SKM-1 (cell line): ENCODE measurements around the gene CYP2C8.
"Not testable (repeated sequence)": the region's sequence is repeated elsewhere in the genome, so short reads cannot be mapped to it uniquely, and the experiment has no call there.

Source experiments
- DNase-seq: peaks from one replicate; lab custom pipeline; 2025; ENCODE audit not compliant: unreplicated experiment; lab: John Stamatoyannopoulos, UW

The CYP2C8 gene

GRCh38 chr10:95069286-95069685 lies at the start of gene CYP2C8:
CYP2C8 (minus strand) TSS chr10:95069497; CDS start chr10:95069402, 95 bp downstream.
- no peak for DNase-seq

- no peak for DNase-seq
Measured at GRCh38 chr10:95116869-95117269, 47.6 kb upstream of the CYP2C8 start.

GRCh38 chr10:95110823-95111222 lies 41.5 kb upstream of the CYP2C8 start:
- not testable (repeated sequence) for DNase-seq

GRCh38 chr10:95097805-95098204 lies 28.5 kb upstream of the CYP2C8 start:
- DNase-seq: no peak

- no peak for DNase-seq
Measured at GRCh38 chr10:95096143-95096542, 26.8 kb upstream of the CYP2C8 start.

- not testable (repeated sequence) for DNase-seq
Measured at GRCh38 chr10:95079626-95080025, 10.3 kb upstream of the CYP2C8 start.

- no peak for DNase-seq
Measured at GRCh38 chr10:95077556-95077955, 8.3 kb upstream of the CYP2C8 start.

GRCh38 chr10:95071107-95071660 lies 1.9 kb upstream of the CYP2C8 start:
- DNase-seq: no peak

- DNase-seq: not testable (repeated sequence)
Measured at GRCh38 chr10:95064125-95064524, 5.2 kb downstream of the CYP2C8 start.

GRCh38 chr10:95056744-95057363 lies 12.4 kb downstream of the CYP2C8 start:
- no peak for DNase-seq

GRCh38 chr10:95049919-95050318 lies 19.4 kb downstream of the CYP2C8 start:
- DNase-seq: no peak

GRCh38 chr10:95048206-95048605 lies 21.1 kb downstream of the CYP2C8 start:
- DNase-seq: no peak

GRCh38 chr10:95039281-95039680 lies 30.0 kb downstream of the CYP2C8 start:
- DNase-seq: no peak

GRCh38 chr10:95035332-95036295 lies 33.7 kb downstream of the CYP2C8 start:
- no peak for DNase-seq

- no peak for DNase-seq
Measured at GRCh38 chr10:95034401-95034800, 34.9 kb downstream of the CYP2C8 start.

- no peak for DNase-seq
Measured at GRCh38 chr10:95031656-95032055, 37.6 kb downstream of the CYP2C8 start.

GRCh38 chr10:95026461-95026860 lies 42.8 kb downstream of the CYP2C8 start:
- DNase-seq: no peak

- no peak for DNase-seq
Measured at GRCh38 chr10:94997741-94998174, 71.5 kb downstream of the CYP2C8 start.

- DNase-seq: no peak
Measured at GRCh38 chr10:94992811-94993210, 76.5 kb downstream of the CYP2C8 start.

GRCh38 chr10:94991243-94991888 lies 77.9 kb downstream of the CYP2C8 start:
- DNase-seq: no peak

GRCh38 chr10:94989192-94989591 lies 80.1 kb downstream of the CYP2C8 start:
- DNase-seq: no peak
